GM21381 (cell line): ENCODE measurements around the gene CMTM8.
A peak's percentile ranks its signal among the peaks of the same experiment; 100 is the strongest.
"Not testable (repeated sequence)": the region's sequence is repeated elsewhere in the genome, so short reads cannot be mapped to it uniquely, and the experiment has no call there.

Experiments
- ATAC-seq: cut with Tn5 transposase; IDR thresholded peaks from one replicate; pipeline ENCODE4 v1.9.1; 2021; ENCODE audit warnings: mild to moderate bottlenecking, moderate library complexity; ENCODE audit not compliant: unreplicated experiment

The CMTM8 gene

DNA sequence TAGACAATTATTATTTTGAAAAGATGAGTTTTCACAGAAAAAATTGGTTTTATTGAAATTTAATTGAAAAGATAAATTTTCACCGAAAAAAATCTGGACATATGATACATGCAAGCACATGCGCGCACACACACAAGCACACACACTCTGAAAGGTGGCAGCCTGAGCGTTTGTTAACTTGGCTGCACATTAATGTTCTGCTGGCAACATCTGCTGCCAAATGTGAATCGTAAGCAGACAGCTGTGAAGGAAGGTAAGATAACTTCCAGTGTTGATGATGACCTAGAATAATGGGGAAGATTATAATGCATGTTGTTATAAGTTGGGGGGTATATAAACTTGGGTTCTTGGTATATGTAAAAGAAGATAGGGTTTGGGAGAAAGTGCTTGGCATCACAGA lies 134.8 kb downstream of the CMTM8 start:
- no peak for ATAC-seq

DNA sequence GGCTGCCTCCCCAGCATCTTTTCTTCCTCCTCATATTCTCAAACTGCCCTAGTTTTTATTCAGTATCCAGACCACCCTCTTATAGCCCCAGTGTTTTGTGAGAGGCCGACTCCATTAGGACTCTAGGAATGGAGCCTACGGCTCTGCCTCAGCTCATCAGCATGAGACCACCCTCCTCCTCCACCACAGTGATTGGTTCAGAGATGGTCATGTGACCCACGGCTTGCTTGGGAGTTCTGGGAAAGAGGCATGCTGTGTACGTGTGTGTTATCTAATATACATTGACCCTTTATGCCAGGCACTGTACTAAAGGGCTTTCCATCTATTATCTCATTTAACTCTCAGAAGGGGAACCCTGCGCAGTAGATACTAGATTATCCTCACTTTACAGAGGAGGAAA lies 135.4 kb downstream of the CMTM8 start:
- no peak for ATAC-seq

DNA sequence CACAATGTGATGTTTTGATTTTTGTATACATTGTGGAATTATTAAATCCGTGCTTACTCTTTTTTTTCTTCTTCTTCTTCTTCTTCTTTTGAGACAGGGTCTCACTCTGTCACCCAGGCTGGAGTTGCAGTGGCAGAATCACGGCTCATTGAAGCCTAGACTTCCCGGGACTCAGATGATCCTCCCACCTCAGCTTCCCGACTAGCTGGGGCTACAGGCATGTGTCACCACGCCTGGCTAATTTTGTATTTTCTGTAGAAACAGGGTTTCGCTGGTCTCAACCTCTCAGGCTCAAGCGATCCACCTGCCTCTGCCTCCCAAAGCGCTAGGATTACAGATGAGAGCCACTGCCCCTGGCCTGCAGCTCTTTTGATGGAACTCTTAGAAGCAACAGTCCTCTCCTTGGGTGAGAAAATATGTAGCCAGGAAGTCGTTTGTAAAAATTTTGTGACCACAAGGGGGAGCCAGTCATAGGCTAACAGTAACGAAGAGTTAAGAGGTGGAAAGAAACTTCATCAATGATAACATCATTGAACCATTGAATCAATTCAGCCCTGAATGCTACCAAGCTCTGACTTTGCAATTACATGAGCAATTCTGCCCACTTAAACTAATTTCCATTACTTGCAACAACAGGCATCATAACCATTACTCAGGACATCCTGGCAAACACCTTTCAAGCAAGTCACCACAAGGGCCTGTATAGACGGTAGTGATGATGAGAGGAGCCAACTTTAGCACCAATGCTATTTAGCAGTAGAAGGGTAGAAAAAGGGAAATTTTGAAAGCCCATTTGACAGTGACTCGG lies 136.5 kb downstream of the CMTM8 start:
- no peak for ATAC-seq

DNA sequence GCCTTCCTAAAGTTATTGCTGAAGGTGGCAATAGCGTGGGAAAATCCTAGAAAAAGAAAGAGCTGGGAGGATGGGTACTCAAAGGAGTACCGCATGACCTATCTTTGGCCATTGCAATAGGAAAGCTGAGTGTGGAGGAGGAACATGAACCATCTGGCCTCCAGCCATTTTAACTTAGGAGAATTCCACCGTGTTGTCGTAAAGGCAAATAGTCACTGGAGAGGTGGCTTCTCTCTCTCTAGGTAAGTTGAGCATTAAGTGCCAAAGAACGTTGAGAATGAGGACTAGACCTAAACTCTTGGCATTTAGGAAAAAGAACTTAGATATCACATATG lies 137.1 kb downstream of the CMTM8 start:
- no peak for ATAC-seq

DNA sequence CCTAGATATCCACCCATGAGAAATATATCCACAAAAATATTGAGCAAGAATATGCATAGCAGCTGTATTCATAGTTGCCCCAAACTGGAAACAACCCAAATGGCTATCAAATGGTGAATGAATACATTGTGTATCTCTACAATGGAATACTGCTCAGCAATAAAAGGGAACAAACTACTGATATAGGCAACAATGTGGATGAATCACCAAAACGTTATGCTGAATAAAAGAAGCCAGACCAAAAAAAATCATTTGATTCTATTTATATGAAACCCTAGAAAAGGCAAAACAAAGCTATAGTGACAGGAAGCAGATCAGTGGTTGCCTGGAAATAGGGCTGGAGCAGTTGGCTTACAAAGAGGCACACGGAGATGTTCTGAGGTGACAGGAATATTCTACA lies 137.6 kb downstream of the CMTM8 start:
- no peak for ATAC-seq

DNA sequence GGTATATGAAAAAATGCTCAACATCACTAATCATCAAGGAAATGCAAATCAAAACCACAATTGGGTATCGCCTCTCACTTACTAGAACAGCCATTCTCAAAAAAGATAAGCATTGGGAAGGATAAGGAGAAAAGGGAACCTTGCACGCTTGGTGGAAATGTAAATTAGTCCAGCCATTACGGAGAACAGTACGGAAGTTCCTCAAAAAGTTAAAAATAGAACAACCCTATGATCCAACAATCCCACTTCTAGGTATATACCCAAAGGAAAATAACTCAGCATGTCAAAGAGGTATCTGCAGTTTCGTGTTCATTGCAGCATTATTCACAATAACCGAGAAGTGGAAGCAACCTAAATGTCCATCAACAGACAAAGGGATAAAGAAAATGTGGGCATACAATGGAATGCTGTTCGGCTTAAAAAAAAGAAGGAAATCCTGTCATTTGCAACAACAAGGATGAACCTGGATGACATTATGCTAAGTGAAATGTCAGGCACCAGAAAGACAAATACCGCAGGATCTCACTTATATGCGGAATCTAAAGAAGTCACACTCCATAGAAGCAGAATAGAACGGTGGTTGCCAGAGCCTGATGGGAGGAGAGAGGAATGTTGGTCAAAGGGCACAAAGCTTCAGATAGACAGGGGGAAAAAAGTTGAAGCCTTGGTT lies 141.5 kb downstream of the CMTM8 start:
- no peak for ATAC-seq

DNA sequence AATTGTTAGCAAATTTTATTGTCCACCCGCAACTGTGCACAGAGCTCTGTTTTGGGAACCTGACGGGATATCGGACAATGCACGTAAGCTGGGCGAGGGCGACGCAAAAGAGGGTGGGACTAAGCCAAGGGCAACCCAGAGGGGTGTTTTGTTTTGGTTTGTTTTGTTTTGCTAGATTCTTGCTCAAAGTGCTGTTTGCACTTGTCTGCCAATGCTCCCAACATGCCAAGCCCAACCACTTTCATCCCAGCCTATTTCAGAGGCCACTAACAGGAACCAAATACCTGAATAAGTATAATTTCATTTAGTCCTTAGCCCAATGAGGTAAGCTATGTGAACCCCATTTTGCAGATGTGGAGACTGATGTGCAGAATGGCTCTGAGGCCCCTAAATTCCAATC lies 143.4 kb downstream of the CMTM8 start:
- no peak for ATAC-seq

DNA sequence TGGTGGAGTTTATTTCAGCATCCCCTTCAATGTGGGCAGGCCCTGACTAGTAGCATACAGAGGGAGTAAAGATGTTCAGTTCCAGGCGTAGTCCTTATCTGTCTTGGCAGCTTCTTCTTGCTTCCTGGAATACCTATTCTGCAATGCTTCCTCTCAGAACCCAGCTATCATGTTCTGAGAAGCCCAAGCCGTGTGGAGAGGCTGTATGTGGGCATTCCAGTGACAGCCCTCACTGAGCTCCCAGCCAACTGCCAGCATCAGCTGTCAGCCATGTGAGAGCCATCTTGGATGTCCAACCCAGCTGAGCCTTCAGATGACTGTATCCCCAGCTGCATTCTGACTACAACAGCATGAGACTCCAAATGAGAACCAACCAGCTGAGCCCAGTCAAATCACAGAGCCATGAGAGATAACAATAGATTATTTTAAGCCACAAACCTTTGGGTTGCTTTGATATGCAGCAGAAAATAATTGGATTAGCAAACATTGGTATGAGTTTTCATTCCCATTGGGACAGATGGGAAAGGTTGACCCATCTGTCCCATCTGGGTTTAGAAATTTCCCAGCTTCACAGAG lies 144.7 kb downstream of the CMTM8 start:
- no peak for ATAC-seq

DNA sequence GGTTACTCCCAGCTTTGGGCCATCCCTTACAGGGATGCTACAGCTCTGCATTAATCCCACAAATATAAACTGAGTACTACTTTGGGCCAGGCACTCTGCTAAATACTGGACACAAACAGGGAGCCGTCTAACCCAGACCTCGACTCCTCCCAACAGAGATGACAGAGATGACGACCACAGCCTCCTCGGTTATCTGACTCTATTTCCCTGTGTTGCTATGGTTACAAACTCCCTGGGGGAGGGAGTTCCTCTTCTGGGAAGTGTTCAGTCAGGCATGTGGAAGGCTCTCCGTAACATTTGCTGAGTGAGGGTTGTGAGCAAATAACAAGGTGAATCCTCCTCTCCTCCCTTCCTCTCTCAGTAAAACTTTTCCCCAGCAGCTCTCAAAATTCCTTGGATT lies 146.5 kb downstream of the CMTM8 start:
- no peak for ATAC-seq

DNA sequence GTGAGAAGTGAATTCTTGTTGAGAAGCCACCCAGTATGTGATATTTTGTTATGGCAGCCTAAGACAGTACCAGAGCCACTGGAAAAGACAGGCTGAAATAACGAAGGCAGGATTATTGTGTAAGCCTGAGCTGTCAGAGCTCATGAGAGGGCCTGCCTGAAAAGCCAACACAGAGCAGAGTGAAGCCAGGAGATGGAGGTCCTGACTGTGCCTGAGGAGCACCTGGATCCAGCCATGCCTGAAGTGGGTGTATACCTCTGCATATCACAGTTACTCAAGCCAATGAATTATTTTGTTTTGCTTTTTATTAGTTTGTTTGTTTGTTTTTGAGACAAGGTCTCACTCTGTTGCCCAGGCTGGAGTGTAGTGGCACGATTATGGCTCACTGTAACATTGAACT lies 149.0 kb downstream of the CMTM8 start:
- ATAC-seq = no peak

DNA sequence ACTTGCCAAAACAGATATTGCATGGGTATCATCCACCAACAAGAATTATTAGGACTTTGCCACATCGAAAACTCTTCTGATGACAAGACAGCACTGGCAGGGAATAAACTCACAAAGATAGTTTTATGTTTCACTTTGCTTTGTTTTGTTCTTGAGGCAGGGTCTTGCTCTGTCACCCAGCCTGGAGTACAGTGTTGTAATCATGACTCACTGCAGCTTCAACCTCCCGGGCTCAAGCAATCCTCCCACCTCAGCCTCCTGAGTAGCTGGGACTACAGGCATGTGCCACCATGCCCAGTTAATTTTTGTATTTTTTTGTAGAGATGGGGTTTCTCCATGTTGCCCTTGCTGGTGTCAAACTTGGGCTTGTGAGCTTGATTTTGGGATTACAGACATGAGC lies 151.1 kb downstream of the CMTM8 start:
- ATAC-seq = not testable (repeated sequence)

DNA sequence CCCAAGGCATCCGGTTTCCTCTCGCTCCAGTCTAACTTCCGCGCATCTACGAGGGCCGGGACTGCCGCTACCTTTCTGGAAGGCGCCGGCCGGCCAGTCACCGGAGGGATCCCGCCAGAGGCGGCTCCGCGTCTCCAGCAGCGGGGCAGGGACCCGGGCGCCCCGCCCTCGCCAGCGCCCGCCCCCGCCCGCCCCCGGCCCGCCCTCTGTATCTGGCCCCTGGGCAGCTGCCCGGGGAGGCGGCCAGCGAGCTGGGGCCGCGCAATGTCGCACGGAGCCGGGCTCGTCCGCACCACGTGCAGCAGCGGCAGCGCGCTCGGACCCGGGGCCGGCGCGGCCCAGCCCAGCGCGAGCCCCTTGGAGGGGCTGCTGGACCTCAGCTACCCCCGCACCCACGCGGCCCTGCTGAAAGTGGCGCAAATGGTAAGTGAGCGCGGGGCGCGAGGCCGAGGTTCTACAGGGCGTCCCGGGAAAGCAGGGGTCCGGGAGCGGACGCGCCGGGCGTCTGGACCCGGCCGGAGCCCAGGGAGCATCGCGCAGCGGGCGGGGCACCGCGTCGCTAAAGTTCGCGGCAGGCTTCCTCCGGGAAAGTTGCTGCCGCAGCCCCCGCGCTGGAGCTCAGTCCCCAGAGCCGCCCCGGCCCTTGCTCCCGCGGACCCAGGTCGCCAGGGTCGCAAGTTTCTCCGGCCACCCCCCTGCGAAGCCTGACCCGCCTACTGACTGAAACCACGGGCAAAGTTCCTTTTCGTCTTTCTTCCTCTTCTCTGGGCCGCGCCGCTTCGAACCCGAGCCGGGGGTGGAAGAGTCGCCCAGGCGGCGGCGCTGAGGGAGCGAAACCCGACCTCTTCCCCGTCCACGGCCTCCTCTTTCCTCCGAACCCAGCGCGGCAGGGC lies 153.4 kb downstream of the CMTM8 start, which contains the start of gene CMTM7:
CMTM7 (plus strand) TSS at position 211 of the 893 bp plus-strand sequence; CDS start at position 265, 54 bp downstream.
- ATAC-seq = peak; percentile 58

DNA sequence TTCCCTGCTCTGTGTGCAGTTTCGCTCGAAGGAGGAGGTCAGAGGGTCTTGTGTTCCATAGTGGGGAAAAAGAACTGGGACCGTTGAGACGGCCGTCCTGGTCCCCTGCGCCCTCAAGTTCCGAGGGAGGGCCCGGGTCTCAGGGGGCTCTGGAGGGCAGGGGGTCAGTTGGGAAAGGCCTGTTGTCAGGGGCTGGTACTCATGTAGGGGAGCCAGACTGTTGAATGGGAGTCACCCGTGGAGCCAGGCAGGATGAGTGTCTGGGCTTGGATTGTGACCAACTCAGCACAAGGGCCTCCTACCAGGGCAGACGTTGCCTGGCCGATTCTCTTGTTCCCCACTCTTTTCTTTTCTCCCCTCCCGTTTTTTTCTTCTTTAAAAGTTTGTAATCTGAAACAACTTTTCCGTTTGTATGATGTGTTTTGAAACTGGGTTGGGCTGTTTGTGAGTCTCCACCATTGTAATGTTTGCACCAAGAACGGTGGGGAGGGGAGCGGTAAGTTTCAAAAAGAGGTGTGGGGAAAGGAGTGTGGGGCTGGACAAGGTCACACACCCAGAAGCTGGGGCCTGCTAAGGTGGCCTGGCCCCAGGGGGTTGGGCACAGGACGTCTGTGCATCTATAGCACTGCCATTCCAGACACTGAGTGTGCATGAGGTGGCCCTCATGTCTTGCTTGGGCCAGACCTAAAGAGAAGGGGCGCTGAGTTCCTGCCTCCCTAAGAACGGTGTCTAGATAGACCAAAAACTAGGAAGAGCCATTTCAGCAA lies 154.2 kb downstream of the CMTM8 start:
- ATAC-seq = no peak

DNA sequence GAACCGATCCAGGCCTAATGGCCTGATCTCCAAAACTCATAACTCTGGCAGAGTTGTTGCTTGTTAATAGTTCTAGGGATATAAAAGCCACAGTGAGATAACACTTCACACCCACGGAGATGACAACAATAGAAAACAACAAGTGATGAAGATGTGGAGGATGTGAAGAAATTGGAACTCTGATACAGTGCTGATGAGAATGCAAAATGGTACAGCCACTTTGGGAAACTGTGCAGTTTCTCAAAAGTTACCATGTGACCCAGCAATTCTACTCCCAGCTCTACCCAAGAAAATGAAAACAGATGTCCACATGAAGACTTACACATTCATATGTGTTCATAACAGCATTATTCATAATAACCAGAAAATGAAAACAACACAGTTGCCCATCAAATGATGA lies 157.0 kb downstream of the CMTM8 start:
- ATAC-seq = no peak

DNA sequence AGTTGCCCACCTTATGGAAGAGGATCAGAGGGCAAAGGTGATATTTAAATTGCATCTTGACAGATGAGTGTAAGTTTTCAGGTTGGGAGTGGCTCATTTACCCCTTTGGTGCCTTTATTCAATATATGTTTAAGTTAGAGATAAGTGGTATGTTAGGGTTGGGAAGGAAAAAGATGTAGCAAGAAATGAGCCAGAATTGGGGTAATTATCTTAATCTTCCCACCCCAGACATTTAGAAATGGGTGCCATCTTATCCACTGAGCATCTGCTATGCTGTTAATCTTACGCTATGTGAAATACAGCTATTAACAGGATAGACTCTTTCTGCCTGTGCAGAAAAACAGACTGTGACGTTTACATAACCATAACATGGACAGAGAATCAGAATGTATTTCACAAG lies 159.5 kb downstream of the CMTM8 start:
- no peak for ATAC-seq

DNA sequence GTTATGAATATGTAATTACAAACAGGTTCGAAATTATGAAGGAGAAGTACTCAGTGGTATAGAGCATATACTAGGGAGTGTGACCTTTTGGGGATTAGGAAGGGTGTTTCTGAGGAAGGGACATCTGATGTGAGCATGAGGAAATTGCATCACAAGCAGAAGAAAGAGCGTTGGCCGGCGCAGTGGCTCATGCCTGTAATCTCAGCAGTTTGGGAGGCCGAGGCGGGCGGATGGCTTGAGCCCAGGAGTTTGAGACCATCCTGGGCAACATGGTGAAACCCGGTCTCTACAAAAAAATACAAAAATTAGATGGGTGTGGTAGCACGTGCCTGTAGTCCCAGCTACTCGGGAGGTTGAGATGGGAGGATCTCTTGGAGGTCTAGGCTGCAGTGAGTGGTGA lies 160.1 kb downstream of the CMTM8 start:
- ATAC-seq = no peak

DNA sequence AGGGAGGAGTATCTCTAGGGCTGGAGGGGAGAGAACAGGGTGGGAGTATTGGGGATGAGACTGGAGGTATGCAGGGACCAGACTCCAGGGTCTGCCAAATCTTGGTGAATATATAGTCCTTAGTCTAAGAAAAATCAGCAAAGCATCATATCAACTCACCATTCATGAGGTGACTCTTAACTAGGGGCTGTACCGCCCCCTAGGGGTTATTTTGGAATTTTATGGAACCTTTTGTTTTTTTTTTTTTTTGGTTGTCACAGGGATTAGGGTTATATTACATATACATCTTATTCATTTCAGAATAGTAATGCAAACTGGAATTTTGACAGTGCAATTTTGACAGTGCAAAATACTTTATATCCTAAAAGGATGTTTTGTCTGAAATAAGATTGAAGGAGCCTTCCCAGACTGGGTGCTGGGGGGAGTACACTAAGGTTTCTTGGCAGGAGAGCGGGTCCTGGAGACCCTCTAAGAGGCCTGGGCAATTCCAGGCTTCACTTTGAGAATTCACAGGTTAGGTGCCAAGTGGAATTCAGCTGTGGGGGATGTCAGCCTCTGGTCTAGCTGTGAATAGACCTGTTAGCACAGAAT lies 160.6 kb downstream of the CMTM8 start:
- no peak for ATAC-seq

DNA sequence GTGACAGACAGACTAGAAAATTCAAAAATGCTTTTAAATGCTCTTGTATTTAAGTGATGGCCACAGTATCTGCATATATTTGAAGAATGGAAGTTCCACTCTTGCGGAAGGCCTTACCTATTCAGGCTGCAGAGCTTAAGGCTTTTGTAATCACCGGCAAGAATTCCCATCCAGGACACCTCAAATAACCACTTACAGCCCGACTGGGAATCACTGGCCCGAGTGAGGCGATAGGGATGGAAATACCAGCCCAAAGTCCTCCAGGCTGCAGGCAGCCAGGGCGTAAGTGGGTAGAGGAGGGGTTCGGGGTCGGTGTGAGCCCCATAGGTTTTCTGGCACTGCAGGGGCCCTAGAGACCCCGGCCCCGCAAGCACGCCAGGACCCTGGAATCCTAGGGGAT lies 162.6 kb downstream of the CMTM8 start:
- ATAC-seq = peak; percentile 15

DNA sequence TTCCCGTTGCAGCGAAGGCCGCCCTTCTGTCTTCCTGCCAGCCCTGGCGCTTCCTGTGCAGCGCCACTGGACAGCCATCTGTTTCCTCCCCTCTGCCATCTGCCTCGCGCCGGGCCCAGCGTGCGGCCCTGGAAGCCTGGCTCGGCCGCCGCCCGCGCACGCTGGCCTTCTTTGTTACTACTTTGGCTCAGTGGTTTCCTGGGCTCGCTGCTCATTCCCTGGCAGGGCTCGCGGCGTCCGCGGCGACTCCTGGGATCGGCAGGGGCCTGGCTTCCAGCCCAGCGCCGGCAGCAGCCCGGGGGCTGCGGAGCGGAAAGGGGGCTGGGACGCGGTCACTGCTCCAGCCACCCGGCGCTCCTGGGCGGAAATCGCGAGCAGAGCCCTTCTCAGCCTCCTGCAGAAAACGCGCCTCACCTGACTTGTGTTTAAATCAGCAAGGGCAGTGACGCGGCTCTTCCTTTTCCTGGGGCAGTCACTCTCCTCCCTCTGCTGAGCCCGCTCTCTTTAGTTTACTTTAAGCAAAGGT lies 163.1 kb downstream of the CMTM8 start:
- peak; percentile 81 for ATAC-seq

DNA sequence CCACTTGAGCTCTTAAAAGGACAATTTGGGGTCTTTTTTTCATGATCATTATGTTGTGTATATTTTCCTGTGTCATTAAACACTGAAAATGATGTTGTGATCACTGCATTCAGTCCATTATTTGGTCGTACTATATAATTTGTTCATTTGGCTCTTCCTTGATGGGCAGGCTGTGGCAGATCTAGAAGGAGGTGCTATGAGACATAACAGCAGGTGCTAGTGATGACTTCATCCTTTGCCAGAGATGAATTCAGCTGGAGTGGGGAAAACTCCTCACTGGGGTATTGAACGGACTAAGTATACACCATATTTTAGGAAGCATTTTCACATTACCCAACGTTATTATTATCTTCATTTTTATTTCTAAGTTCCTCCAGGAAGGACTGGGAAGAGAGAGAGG lies 165.2 kb downstream of the CMTM8 start:
- no peak for ATAC-seq
